VCaP (cell line): ENCODE results near the gene XPNPEP2.

Source experiments
- H3K27ac ChIP-seq: fragments of 450-650 bp; 2 replicates; pipeline ENCODE4 v1.5.1; 2017
- CTCF ChIP-seq: fragments of 450-650 bp; conservative IDR thresholded peaks from 2 replicates; pipeline ENCODE4 v1.5.1; 2017; ENCODE audit warnings: mild to moderate bottlenecking, moderate library complexity

XPNPEP2 gene

GRCh38 chrX:129787336-129788055 is 48.7 kb downstream of the XPNPEP2 start:
- no peak overlapping the region for H3K27ac ChIP-seq
- TF ChIP-seq CTCF, result no peak

GRCh38 chrX:129788527-129788926 is 49.7 kb downstream of the XPNPEP2 start:
- H3K27ac ChIP-seq, result no peak overlapping the region
- no peak for TF ChIP-seq CTCF

- no peak for TF ChIP-seq CTCF
- H3K27ac ChIP-seq, result no peak overlapping the region
These were observed 51.4 kb downstream of the XPNPEP2 start for GRCh38 chrX:129790146-129790545.

GRCh38 chrX:129790808-129791207 is 52.0 kb downstream of the XPNPEP2 start:
- H3K27ac ChIP-seq, result no peak overlapping the region
- TF ChIP-seq CTCF, result no peak

GRCh38 chrX:129791336-129791735 is 52.6 kb downstream of the XPNPEP2 start:
- TF ChIP-seq CTCF, result no peak
- H3K27ac ChIP-seq, result no peak overlapping the region

GRCh38 chrX:129791961-129792570 is 53.3 kb downstream of the XPNPEP2 start:
- no peak for TF ChIP-seq CTCF
- no peak overlapping the region for H3K27ac ChIP-seq

- no peak overlapping the region for H3K27ac ChIP-seq
- no peak for TF ChIP-seq CTCF
These were observed 54.0 kb downstream of the XPNPEP2 start for GRCh38 chrX:129792586-129793291.
